ENCODE results near the gene JMJD8. TPM values are rescaled to one million over a fixed set of nuclear protein-coding genes. Genes with fewer than 3 reads are reported as not detected.

JMJD8 gene
- polyA plus RNA-seq, 3 donors = 28.7 to 45.3 (median 33.5) TPM

DNA sequence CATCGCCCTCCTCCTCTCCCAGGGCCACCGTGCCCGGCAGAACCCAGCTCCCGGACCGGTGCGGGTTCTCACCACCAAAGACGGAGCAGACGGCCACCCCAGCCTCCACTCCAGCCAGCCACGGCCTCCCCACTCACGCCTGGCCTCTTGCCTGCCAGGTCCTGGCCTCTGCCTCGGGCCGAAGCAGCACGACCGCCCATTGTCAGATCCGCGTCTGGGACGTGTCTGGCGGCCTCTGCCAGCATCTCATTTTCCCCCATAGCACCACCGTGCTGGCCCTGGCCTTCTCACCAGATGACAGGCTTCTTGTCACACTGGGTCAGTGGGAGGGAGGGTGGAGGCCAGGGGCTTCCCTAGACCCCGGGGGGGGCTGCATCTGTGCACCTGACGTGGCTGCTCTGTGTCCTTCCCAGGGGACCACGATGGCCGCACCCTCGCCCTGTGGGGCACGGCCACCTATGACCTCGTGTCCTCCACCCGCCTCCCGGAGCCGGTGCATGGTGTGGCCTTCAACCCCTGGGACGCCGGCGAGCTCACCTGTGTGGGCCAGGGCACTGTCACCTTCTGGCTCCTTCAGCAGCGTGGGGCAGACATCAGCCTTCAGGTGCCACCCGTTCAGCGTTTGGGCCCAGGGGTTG, 22.8 kb downstream of the JMJD8 start:
- H3K27me3 Mint-ChIP-seq (ENCODE audit: low read depth in 3 of 3) = peaks cover 0 to 2% (median 2%) of the 10 kb centered on the region in 3 donors

DNA sequence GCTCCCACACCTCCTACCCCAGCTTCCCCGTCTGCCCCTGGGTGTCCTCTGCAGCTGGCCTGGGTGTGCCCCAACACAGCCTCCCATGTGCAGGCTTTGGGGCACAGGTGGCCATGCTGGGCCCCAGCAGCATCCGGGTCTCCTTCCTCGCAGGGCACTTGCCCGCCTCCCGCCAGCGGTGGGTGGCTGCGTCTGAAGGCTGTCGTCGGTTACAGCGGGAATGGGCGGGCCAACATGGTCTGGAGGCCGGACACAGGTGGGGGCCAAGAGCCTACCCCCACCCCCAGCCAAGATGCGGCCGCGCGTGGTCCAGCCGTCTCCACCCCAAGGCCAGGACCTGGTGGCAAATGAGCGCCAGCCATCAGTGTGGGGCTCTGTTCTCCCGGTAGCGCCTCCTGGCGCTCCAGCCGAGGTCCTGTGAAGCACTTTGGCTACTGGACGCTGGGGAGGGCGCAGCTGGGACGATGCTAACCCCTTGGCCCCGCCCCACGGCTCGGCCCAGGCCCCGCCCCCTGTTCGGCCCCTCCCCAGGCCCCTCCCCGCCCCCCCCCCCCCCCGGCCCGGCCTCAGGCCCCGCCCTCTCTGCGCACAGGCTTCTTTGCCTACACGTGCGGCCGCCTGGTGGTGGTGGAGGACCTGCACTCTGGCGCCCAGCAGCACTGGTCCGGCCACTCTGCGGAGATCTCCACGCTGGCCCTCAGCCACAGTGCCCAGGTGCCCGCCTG, 23.5 kb downstream of the JMJD8 start:
- peak overlapping the region; percentile 79 for H3K4me2 ChIP-seq (replicated peaks; ENCODE audit: extremely low read depth, low read length, poor library complexity, severe bottlenecking)
- peak overlapping the region in 3 of 7 donors; percentile 8 to 30 (median 24) for H3K27ac Mint-ChIP-seq
- H3K79me2 ChIP-seq (ENCODE audit: insufficient read depth, low read length) = no peaks in the 10 kb centered on the region
- H3K9me3 Mint-ChIP-seq = no peaks in the 10 kb centered on the region
- peaks cover 11 to 16% of the 10 kb centered on the region in 2 donors for H3K4me1 ChIP-seq (ENCODE audit: control insufficient read depth in 1 of 2, insufficient read depth in 2 of 2, low read length in 2 of 2)
- H2AFZ ChIP-seq (ENCODE audit: insufficient read depth, low read depth, low read length, poor library complexity, severe bottlenecking) = peak overlapping the region; percentile 87
- no peaks in the 10 kb centered on the region for H3K36me3 ChIP-seq (replicated peaks in 1 of 2; ENCODE audit: control insufficient read depth in 1 of 2, insufficient read depth in 2 of 2, low read length in 2 of 2)
- peak overlapping the region; percentile 4 to 65 (median 27) for H3K4me3 ChIP-seq (replicated peaks in 1 of 3; ENCODE audit: low read depth in 2 of 3, low read length in 3 of 3)
- no peaks in the 10 kb centered on the region for H4K20me1 ChIP-seq (ENCODE audit: insufficient read depth, low read length)
- no peaks in the 10 kb centered on the region for H3K9me3 ChIP-seq (replicated peaks in 1 of 2; ENCODE audit: control insufficient read depth in 1 of 2, insufficient read depth in 1 of 2, low read length in 2 of 2)
- TF ChIP-seq, protein P1, sequence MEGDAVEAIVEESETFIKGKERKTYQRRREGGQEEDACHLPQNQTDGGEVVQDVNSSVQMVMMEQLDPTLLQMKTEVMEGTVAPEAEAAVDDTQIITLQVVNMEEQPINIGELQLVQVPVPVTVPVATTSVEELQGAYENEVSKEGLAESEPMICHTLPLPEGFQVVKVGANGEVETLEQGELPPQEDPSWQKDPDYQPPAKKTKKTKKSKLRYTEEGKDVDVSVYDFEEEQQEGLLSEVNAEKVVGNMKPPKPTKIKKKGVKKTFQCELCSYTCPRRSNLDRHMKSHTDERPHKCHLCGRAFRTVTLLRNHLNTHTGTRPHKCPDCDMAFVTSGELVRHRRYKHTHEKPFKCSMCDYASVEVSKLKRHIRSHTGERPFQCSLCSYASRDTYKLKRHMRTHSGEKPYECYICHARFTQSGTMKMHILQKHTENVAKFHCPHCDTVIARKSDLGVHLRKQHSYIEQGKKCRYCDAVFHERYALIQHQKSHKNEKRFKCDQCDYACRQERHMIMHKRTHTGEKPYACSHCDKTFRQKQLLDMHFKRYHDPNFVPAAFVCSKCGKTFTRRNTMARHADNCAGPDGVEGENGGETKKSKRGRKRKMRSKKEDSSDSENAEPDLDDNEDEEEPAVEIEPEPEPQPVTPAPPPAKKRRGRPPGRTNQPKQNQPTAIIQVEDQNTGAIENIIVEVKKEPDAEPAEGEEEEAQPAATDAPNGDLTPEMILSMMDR (IDR thresholded peaks at IDR 0.05) = peak; percentile 72
- H3K27me3 Mint-ChIP-seq (ENCODE audit: low read depth in 3 of 3) = peaks cover 0 to 3% (median 2%) of the 10 kb centered on the region in 3 donors
- H3K9ac ChIP-seq (ENCODE audit: insufficient read depth, low read length, poor library complexity, severe bottlenecking) = peak overlapping the region; percentile 13
- peak; percentile 91 to 94 (median 93) for DNase-seq
- H3K36me3 Mint-ChIP-seq = peaks cover 0 to 6% of the 10 kb centered on the region in 2 donors
- H3K4me3 Mint-ChIP-seq = peak overlapping the region; percentile 65 to 73
- intact Hi-C loops (cut with micrococcal nuclease) = loop anchor here (2.0 to 5.0 kb wide), 2 partner anchors 24 to 83 kb away; partner anchors contain the start of gene METTL26 (in 2 of the 2)
- no peaks in the 10 kb centered on the region for H3K27me3 ChIP-seq (ENCODE audit: control insufficient read depth in 2 of 2, insufficient read depth in 2 of 2, low read length in 2 of 2)
- peaks cover 10% of the 10 kb centered on the region for H3K4me1 Mint-ChIP-seq
- under 1% methylated on average over 22 of the region's 43 CpGs for WGBS (ENCODE audit: insufficient coverage)
- H3K27ac ChIP-seq (ENCODE audit: low read depth in 1 of 2, low read length in 2 of 2) = peak overlapping the region in 1 of 2 donors; percentile 40

More for the DNA sequence above, 22.8 kb downstream of the JMJD8 start:
- Histone ChIP-seq H3K9me3 (replicated peaks in 1 of 2; ENCODE audit: control insufficient read depth in 1 of 2, insufficient read depth in 1 of 2, low read length in 2 of 2) (no peaks in the 10 kb centered on the region), H3K79me2 (ENCODE audit: insufficient read depth, low read length) (no peaks in the 10 kb centered on the region), H3K36me3 (replicated peaks in 1 of 2; ENCODE audit: control insufficient read depth in 1 of 2, insufficient read depth in 2 of 2, low read length in 2 of 2) (no peaks in the 10 kb centered on the region), H3K27me3 (ENCODE audit: control insufficient read depth in 2 of 2, insufficient read depth in 2 of 2, low read length in 2 of 2) (no peaks in the 10 kb centered on the region), H4K20me1 (ENCODE audit: insufficient read depth, low read length) (no peaks in the 10 kb centered on the region), H3K27ac (ENCODE audit: low read depth in 1 of 2, low read length in 2 of 2) (no peak overlapping the region), H3K4me3 (replicated peaks in 1 of 3; ENCODE audit: low read depth in 2 of 3, low read length in 3 of 3) (no peak overlapping the region), H3K4me1 (ENCODE audit: control insufficient read depth in 1 of 2, insufficient read depth in 2 of 2, low read length in 2 of 2) (peaks cover 11 to 16% of the 10 kb centered on the region in 2 donors), H3K4me2 (replicated peaks; ENCODE audit: extremely low read depth, low read length, poor library complexity, severe bottlenecking) (peak overlapping the region; percentile 29), H3K9ac (ENCODE audit: insufficient read depth, low read length, poor library complexity, severe bottlenecking) (no peak overlapping the region), H2AFZ (ENCODE audit: insufficient read depth, low read depth, low read length, poor library complexity, severe bottlenecking) (peak overlapping the region; percentile 61)
- Mint-ChIP-seq H3K9me3 (no peaks in the 10 kb centered on the region), H3K4me3 (no peak overlapping the region), H3K36me3 (peaks cover 0 to 6% of the 10 kb centered on the region in 2 donors), H3K4me1 (peaks cover 10% of the 10 kb centered on the region), H3K27ac (peak overlapping the region in 1 of 7 donors; percentile 8)
- intact Hi-C loops (cut with micrococcal nuclease) = loop anchor here (2.0 to 5.0 kb wide), 2 partner anchors 25 to 84 kb away; partner anchors contain the start of gene METTL26 (in 2 of the 2)
- 58% methylated on average over 28 of the region's 35 CpGs for WGBS (ENCODE audit: insufficient coverage)
- TF ChIP-seq, protein P1 (IDR thresholded peaks at IDR 0.05) = peak; percentile 18
- DNase-seq = no peak
